HG03159 (cell line): Measurements from ENCODE around the gene IFI35.

ENCODE experiments used
- ATAC-seq: cut with Tn5 transposase; IDR thresholded peaks from one replicate; pipeline ENCODE4 v1.9.1; 2021; ENCODE audit warnings: mild to moderate bottlenecking, moderate library complexity; ENCODE audit not compliant: unreplicated experiment

IFI35 gene

GRCh38 chr17:43020789-43021740 is 14.5 kb downstream of the IFI35 start:
- ATAC-seq, result no peak

- ATAC-seq, result no peak
These were observed 15.3 kb downstream of the IFI35 start, which contains the start of gene VAT1 for GRCh38 chr17:43021741-43022512. Gene VAT1 (minus strand): TSS chr17:43022385. CDS start chr17:43022322, 63 bp downstream.

DNA sequence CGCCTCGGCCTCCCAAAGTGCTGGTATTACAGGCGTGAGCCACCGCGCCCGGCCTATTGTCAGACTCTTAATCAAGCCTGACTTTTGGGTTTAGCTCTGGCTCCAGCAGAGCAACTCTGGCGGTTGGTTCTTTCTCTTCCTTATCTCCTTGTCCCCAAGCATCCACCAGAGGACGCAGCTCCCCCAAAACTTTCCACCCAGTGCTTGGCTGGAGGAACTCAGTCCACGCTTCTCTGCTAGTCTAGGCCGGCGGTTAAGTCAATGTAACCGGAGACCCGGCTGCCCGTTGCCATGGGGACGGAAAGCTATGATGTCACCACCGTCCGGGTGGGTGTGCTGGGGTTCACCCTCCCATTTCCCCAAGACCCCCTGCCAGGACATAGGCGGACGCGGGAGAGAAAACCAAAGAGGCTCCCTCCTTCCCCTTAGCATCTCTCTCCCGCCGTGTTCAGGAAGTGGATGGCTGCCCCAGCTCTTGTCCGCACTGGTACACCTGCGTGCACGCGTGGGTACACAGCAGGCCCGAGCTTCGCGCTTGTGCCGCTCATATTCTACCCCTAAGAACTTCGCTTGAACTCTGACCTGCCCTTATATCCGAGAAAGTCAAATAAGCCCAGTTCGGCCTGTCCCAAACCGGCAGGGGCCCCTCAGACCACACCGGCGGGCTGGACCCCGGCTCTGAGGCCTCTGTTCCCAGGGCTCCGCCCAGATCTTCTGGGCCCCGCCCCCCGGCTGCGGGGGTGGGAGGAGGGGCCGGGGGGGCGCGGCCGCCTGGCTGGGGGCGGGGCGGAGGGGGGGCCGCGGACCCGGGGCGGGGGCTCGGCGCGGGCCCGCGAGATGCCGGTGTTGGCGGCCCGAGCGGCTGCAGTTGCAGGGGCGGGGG is 18.1 kb downstream of the IFI35 start, which contains the start of gene RND2:
RND2 (plus strand) TSS at position 825 of the 883 bp plus-strand sequence. CDS start 117 bp downstream, outside the sequence.
- no peak for ATAC-seq

DNA sequence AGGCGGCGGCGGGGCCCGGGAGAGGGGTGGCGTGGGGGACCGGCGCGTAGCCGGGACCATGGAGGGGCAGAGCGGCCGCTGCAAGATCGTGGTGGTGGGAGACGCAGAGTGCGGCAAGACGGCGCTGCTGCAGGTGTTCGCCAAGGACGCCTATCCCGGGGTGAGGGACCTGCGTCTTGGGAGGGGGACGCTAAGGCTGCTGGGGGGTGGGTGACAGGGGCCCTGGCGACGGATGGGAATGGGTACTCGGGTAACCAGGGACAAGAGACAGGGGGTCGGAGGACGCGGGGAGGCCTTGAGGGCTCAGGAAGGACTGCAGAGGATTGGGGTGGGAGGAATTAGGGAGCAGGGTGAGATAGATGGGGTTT is 18.7 kb downstream of the IFI35 start:
- no peak for ATAC-seq

- ATAC-seq, result no peak
These were observed 19.4 kb downstream of the IFI35 start for GRCh38 chr17:43025766-43026537.

DNA sequence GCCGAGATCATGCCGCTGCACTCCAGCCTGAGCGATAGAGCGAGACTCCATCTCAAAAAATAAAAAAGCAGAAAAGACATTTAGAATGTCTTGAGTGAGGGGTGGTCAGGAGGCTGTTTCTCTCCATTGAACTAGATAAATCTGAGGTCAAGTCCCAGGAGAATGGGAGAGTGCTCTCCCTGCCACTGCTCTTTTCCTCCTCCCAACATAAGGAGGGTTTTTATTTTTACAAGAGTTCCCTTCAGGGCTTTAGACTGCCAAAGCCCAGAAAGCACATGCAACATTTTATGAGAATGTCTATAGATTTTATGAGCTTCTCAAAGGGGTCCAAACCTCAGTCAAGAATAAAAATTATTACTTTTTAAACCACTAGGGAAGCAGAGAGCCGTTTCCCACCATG is 20.0 kb downstream of the IFI35 start:
- ATAC-seq, result no peak

DNA sequence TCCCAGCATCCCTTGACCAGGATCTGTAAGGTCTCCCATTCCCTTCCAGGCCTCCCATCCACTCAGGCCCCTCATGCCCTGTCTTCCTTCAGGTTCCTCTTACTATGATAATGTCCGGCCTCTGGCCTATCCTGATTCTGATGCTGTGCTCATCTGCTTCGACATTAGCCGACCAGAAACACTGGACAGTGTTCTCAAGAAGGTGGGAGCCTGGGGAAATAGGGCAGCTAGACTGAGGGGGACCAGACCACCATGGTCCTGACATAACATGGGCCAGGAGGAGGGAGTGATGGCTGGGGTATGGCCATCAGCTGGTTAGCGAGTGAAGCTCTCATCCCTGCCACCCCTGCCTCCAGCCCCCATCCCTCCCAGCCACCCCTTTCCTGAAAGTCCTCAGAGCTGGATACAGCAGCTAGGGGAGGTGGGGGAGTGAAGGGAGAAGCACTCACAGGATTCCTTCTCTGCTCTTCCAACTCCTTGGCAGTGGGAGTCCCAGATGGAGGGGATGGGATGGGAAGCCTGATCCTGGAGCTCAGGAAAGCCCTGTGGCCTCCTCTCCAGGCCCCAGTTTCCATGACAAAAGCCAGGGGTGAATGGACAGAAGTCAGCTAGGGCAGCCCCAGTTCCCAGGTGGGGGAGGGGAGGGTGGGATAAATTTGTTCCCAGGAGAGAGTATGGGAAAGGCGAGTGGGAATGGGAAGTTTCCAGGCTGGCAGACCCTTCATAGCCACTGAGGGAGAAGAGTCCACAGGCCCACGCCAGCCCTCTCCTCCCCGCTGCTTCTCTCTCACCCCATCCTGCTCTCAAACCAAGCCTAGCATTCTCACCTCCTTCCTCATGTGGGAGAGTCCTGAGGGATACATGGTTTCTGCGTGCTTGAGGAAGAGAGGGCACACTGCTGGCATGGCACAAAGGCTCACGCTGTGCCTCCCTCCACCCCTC is 20.8 kb downstream of the IFI35 start:
- no peak for ATAC-seq

DNA sequence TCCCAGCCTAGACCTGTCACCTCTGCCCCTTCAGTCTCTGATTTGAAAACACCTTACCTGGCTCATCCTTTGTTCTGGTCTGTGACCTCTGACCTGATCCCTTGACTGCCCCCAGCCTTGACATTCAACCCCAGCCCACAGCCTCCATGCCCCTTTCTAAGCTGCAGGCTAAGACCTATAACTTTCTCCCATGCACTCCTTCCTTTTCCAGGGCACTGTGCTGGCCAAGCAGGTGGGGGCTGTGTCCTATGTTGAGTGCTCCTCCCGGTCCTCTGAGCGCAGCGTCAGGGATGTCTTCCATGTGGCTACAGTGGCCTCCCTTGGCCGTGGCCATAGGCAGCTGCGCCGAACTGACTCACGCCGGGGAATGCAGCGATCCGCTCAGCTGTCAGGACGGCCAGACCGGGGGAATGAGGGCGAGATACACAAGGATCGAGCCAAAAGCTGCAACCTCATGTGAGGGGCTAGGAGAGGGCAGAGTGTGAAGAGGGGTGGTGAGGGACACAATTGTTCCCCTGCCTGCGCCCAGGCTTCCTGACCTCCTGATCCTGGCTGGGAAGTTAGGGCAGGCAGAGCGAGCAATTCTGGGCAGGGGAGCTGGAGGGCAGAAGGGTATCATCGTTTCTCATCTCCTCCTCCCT is 21.8 kb downstream of the IFI35 start:
- no peak for ATAC-seq

GRCh38 chr17:43030137-43030767 is 23.7 kb downstream of the IFI35 start:
- no peak for ATAC-seq

DNA sequence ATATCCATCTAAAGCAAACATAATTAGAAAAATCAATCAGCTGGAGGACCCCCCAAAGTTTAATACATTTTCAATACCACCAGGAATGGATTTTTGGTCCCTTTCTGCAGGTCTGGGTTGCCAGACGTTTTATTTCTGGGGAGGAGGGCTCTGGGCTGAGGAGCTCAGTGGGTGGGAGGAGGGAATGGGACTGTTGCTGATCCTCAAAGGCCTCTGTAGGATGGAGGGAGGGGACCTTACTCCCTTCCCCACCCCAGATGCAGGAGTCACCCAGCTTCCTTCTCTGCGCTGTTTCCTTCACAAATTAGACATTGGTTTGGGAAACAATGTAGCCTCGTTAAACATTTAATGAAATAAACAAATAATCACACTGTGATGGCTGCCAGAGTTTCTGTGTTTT is 25.1 kb downstream of the IFI35 start:
- ATAC-seq, result no peak

GRCh38 chr17:43033948-43034881 is 27.6 kb downstream of the IFI35 start:
- ATAC-seq, result no peak

DNA sequence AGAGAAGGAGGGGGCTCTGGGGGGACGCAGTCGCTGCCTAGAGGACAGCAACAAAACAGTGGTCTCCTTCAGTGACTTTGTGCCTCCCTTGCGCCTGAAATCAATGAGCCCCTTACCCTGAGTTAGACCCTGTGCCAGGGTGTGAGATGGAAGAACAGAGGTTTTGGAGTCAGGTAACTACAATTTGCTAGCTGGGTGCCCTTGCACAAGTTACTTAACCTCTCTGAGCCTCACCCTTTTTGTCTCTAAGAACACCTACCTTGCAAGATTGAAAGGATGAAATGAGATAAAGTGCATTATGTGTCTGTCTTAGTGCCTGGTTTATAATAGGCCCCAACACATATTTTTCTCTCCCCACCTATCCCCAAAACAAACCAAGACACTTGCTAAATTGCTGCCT is 28.3 kb downstream of the IFI35 start:
- no peak for ATAC-seq

GRCh38 chr17:43039646-43040045 is 33.1 kb downstream of the IFI35 start:
- ATAC-seq, result no peak

GRCh38 chr17:43040655-43041054 is 34.1 kb downstream of the IFI35 start:
- no peak for ATAC-seq

GRCh38 chr17:43042025-43042628 is 35.5 kb downstream of the IFI35 start:
- no peak for ATAC-seq

DNA sequence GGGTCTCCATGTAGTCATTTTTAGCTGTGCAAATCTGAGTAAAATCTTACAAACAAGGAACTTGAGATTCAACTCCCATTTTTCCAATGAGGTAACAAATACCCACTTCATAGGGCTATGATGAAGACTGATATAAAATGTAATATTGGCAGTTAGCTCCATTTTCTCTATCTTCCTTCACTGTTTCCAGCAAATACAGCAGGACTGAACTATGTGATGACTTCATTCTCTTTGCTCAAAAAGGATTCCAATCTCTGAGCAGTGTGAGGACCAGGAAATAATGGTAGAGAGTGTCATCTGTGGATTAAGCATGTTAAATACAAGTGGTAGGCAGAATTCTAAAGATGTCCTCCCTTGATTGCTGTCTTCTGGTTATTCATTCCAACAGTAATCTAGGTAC is 36.7 kb downstream of the IFI35 start:
- ATAC-seq, result no peak
